ENCODE measurements around the gene NUSAP1.
"Not testable (repeated sequence)": the region's sequence is repeated elsewhere in the genome, so short reads cannot be mapped to it uniquely, and the experiment has no call there.

NUSAP1 gene

DNA sequence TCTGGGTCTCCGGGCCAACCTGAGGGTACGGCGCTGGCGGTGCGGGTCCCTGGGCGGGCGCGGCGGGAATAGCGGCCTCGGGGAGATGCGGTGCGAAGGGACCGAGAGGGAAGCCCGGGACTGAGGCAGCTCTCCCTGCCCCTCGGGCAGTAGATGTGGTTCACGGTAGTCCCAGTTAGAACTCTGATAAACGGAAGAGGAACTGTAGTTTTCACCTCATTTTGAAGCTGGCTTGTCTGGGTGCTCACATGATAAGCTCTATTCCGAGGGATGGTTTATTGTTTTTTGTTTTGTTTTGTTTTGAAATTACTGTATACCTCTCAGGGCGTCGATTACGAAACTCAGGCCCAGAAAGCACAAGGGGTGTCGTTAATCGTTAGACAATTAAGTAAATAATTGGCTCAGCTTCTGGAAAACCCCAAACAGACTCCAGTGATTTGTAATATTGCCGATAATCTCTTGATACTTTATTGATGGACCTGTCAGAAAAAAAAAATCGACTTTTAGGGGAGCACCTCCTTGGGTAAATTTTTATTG lies 413 bp downstream of the NUSAP1 start:
- peak; percentile 52 for DNase-seq (ENCODE audit: low spot score)

DNA sequence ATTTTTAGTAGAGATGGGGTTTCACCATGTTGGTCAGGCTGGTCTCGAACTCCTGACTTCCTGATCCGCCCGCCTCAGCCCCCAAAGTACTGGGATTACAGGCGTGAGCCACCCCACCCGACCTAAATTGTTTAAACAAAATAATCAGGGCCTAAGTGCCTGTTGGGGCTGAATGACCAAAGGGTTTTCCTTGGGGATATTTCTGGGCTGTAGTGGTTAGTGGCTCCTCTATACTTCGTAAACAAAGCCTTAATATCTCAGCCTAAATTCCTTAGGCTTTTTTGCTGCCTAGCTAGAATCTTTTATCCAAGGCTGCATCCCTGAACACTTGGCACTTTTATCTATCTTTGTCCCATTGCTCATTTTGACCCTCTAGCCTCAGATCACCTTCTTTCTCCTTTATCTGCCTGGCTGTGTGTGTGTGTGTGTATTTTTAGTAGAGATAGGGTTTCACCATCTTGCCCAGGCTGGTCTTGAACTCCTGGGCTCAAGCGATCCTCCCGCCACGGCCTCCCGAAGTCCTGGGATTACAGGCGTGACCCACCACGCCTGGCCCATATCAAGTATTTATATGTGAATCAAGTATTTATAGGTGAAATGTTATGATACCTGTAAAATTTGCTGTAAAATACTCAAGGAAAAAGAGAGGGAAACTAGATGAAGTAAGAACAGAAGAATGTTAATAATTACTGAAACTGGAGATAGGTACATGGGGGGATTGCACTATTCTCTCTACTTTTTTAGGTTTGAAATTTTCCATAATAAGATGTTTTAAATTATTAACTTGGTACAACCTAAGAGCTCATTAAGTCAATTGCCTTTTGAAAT lies 1.8 kb downstream of the NUSAP1 start:
- DNase-seq (ENCODE audit: low spot score), result no peak

DNA sequence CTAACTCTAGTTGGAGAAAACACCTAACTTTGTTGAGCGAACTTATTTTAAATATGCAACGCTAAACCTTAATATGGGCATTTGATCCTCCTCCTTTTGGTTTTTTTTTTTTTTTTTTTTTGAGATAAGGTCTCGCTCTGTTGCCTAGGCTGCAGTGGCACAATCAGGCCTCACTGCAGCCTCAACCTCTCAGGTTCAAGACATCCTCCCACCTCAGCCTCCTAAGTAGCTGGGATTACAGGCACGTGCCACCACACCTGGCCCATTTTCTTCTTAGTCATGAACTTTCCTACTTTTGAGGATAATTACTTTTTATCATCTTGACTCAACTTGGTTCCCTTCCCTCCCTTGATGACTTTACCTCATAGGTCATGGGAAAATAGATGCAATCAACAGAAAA lies 3.9 kb downstream of the NUSAP1 start:
- no peak for DNase-seq (ENCODE audit: low spot score)

DNA sequence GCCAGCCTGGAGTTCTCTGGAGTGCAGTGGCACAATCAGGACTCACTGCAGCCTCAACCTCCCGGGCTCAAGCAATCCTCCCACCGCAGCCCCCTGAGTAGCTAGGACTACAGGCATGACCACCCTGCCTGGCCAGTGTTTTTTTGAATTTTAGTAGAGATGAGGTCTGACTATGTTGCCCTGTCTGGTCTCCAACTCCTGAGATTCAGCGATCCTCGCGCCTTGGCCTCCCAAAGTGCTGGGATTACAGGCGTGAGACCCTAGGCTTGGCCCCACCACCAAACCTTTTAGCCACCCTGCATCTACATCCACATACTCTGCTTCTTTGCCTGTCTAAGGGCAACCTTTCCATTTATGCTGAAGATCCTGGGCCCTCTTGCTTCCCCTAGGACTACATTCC lies 4.4 kb downstream of the NUSAP1 start:
- no peak for DNase-seq (ENCODE audit: low spot score)

DNA sequence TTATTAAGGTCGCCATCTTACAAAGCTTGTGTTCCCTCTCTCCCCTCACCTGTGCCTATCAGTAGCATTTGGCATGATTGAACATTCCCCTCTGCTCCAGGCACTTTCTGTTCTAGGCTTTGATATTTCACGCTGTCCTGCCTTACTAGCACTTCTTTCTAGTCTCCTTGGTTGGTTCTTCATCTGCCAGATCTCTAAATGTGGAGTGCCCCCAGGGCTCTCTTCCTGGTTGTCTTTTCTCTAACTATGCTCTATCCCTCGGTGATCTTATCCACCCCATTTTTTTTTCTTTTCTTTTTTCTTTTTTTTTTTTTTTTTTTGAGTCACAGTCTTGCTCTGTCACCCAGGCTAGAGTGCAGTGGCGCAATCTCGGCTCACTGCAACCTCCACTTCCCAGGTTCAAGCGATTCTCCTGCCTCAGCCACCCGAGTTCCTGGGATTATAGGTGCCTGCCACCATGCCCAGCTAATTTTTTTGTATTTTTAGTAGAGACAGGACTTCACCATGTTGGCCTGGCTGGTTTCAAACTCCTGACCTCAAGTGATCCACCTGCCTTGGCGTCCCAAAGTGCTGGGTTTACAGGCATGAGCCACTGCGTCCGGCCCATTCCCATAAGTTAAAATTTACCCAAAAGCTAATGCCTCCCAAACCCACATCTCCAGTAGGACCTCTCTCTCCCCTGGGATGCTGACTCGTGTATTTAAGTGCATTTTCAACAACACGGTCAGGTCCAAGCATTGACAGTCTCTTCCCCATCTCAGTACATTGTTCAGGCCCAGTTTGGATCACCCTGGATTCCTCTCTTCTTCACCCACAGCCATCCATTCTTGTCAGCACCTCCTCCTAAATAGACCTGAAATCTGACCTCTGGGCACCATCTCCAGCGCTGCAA lies 5.2 kb downstream of the NUSAP1 start:
- no peak for DNase-seq (ENCODE audit: low spot score)

DNA sequence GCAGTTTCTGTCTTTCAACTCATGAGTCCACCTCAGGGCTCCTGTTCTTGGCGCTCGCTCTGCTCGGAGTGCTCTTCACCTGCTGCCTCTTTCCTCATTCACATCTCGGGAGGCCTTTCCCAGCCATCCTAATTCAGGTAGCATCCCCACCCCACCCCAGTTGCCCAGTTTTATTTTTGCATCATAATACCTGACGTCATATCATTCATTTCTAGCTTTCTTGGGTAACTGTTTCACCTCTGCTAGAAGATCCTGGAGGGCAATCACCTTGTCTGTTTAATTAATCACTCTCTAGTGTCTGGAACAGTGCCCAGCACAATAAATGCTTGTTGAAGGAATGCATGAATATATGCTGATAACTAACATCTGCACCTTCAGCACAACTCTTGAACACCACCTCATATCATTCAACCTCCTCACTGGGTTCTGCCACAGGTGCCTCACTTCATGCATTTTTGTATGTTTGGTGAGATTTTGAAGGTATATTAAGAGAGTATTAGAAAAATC lies 7.6 kb downstream of the NUSAP1 start:
- no peak for DNase-seq (ENCODE audit: low spot score)

DNA sequence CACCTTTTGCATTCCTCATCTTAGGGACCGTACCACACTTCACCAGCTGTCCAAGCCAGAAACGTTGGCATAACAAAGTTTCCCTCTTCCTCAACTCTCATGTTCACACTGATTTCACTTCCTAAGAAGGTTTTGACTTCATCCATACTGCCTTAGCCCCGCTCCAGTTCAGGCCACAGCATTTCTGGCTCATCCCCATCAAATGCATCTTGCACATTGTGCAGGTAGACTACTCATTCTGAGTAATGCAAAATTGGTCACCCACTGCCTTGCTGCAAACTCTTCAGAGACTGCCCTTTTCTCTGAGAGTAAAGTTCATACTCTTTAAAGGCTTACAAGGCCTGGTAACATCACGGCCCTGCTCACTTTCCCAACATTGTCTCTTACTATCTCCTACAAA lies 8.8 kb downstream of the NUSAP1 start:
- no peak for DNase-seq (ENCODE audit: low spot score)

DNA sequence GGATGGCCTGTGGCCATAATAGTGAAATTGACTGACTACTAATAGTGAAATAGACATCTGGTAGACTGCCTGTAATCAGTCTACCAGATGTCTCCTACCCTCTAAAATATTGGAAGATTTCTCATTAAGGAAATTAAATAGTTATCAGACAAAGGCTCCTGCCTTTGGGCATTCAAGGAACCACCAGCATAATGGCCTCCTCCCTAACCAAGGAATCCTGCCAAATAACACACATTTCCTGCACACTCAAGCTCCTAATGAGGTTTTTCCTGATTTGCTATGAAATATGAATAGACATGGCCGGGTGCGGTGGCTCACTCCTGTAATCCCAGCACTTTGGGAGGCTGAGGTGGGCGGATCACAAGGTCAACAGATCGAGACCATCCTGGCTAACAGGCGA lies 14.6 kb downstream of the NUSAP1 start:
- no peak for DNase-seq (ENCODE audit: low spot score)

DNA sequence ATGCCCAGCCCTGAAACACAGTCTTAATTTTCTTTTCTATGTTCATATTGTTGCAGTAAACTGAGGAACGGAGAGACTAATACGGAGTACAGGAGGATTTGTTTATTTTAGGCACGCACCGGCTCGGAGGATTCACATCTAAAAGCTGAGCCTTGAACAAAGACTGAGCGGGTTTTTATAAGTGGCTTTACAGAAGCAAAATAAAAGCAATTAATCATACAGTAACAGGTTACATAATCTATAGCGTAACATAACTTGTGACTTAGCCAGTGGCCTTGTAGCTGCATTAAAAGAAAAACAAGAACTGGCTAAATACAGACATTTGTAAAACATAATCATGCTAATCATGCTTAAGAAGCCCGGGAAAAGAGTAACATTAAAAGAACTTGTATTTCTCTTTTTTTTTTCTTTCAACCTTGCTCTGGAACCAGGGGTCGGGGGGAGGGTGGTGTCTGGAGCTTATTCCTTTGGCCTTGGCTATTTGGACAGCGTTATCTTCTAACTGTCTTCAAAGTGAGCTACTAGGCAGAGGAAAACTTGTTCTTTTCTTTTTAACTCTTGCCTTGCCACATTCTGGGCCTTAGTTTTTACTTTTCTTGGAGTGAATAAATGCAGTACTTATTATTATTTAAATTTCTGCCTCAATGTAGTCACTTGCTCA lies 17.5 kb downstream of the NUSAP1 start:
- no peak for DNase-seq (ENCODE audit: low spot score)

DNA sequence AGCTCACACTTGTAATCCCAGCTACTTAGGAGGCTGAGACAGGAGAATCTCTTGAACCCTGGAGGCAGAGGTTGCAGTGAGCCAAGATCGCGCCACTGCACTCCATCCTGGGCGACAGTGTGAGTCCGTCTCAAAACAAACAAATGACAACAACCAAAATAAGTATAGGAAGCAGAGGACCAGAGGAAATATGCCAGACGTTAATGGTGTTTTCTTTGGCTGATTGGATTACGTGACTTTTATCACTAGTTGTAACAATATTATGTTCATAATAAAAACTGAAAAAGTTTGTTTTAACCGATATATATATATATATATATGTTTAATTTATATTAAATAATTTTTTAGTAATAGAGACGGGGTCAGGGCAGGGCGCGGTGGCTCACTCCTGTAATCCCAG lies 21.7 kb downstream of the NUSAP1 start:
- DNase-seq (ENCODE audit: low spot score), result no peak

DNA sequence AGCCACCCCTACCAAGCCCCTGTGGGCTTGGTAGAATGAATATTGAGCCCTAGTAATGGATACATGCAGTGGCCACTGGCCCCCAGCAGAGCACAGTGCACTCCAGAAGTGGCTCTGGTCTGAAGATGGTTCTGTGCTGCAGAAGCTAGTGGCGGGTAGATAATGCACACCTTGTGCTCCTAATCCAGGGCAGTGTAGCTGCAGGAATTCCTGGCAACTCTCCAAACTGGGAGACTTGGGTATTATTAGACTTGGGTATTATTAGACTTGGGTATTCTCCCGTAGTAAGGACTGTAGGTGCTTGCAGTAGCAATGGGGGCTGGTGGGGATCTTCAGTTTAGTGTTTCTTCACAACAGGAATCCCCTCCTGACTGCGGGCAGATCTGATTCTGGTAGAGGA lies 34.7 kb downstream of the NUSAP1 start:
- no peak for DNase-seq (ENCODE audit: low spot score)

DNA sequence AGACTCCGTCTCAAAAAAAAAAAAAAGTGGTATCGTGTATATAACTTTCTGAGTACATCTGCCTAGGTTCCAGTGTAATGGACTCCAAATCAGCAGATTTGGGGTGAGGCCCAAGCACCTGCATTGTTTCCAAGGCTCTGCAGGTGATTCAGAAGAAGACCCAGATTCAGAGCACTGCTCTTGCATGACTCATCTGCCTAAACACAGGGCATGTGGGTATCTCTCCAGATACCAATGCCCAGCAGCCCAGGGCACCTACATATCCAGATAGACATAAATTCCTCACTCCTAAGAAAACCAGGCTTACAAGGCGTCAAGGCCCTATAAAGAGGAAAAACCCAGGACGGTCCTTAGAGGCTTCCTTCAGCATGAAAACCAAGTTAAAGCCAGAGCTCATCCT lies 45.3 kb downstream of the NUSAP1 start:
- DNase-seq (ENCODE audit: low spot score), result no peak

DNA sequence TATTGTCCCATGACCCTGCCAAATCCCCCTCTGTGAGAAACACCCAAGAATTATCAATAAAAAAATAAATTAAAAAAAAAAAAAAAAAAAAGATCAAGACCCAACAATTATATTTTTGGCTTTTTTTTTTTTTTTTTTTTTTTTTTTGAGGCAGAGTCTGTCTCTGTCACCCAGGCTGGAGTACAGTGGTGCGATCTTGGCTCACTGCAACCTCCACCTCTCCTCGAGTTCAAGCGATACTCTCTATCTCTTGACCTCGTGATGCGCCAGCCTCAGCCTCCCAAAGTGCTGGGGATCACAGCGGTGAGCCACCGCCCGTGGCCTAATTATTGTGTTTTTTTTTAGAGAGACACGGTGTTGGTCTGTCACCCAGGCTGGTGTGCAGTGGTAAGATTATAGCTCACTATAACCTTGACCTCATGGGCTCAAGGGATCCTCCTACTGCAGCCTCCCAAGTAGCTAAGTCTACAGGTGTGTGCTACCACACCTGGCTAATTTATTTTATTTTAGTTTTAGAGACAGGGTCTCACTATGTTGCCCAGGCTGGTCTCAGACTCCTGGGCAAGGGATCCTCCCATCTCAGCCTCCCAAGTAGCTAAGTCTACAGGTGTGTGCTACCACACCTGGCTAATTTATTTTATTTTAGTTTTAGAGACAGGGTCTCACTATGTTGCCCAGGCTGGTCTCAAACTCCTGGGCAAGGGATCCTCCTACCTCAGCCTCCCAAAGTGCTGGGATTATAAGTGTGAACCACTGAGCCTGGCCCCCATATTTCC lies 51.5 kb downstream of the NUSAP1 start:
- not testable (repeated sequence) for DNase-seq (ENCODE audit: low spot score)

DNA sequence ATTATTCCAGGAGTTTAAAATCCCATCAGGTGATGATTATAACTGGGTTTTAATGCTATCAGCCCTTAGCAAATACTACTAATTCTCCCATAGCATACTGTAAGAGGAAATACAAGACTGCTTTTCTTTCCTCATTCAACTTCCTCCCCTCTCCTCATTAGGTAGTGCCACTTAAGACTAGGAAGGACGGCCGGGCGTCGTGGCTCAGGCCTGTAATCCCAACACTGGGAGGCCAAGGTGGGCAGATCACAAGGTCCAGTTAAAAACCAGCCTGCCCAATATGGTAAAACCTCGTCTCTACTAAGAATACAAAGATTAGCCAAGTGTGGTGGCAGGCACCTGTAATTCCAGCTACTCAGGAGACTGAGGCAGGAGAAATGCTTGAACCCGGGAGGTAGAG lies 55.0 kb downstream of the NUSAP1 start:
- DNase-seq (ENCODE audit: low spot score), result no peak

DNA sequence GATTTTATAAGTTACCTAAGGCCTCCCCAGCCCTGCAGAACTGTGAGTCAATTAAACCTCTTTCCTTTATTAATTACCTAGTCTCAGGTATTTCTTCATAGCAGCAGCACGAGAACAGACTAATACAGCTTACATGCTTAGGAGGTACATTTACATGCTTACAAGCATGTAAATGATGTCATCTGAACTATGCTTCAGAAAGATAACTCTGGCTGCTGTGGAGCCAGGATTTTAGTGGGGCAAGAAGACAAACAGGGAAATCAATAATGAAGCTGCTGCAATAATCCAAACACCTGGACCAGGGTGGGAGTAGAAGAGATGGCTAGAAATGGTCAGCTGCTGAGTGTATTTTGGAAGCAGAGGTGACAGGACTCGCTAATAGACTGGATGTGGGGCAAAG lies 60.0 kb downstream of the NUSAP1 start:
- no peak for DNase-seq (ENCODE audit: low spot score)

DNA sequence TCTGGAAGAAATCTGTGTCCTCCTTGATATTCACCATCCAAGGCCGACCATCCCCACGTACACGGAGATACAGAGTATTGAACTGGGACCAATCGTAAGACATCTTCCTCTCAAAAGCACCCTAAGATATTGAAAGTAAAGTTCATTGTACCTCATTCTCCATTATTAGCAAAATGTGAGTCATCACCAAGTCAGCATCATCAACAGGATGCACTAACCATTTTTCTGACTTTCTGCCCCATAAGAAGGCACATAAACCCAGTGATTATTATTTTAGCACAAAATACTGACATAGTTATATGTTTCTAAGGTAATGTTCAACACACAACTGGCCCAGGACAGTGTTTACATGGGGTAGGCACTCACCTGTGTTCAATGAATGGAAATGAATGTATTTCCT lies 62.2 kb downstream of the NUSAP1 start:
- DNase-seq (ENCODE audit: low spot score), result no peak

DNA sequence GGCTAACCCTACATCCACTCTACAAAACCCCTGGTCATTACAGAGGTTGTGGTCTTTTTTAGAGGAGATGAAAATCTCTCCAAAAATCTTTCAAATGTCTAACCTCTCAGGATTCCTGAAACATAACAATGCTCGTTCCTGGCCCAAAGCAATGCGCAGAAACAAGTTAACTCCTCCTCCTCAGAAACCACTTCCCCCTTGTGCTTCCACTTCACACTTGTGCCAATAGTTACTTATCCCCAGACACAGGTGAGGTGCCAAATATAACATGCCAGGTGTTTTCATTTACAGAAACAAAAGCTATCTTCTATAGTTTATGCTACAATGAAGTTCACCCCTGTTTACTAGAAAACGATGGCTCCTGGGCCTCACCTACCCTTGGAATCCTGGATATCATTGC lies 63.4 kb downstream of the NUSAP1 start:
- DNase-seq (ENCODE audit: low spot score), result no peak

DNA sequence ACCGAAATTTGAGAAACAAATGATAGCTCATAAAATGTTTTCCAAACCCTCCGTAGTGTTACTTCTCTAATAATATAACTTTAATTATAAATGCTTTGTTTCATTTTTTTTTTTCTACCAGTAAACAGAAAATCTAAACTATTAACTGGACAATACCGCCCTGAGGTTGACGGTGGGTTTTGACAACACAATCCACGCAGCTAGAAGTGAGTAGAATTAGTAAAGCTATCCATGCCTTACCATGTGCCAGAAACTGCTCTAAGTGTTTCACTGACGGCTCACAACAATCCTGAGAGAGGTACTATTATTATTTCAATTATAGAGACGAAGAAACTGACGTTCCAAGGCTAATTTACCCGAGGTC lies 69.2 kb downstream of the NUSAP1 start:
- DNase-seq (ENCODE audit: low spot score), result no peak

DNA sequence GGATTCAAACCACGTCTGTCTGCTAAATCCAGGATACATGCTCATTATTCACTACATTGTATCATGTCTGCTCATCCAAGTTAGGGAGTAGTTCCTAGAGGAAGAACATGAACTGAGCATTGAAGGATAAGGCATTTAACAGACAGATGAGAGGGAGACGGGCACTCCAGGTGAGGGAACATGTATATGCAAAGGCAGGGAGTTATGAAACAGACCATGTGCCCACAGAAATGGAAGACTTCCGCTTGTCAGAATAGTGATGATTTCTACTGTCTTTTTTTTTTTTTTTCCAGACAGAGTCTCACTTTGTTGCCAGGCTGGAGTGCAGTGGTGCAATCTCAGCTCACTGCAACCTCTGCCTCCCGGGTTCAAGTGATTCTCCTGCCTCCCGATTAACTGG lies 74.7 kb downstream of the NUSAP1 start:
- no peak for DNase-seq (ENCODE audit: low spot score)

DNA sequence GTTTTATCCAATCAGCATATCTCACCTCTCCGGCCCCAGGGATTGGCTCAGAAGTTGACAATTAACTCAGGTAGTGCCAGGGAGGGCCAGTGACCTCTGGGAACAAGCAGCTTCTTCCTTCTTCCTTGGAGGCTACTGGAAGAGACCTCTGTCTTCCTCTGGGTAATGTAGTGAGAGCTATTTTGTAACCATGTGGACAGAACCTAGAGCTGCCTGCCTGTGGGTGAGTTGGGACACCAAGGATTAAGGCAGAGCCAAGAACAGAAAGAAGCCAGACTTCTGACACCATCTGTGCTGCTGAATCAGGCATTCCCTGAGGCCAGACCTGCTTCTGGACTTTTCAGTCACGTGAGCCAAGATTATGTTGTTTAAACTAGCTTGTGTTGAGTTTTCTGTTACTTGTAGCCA lies 75.6 kb downstream of the NUSAP1 start:
- DNase-seq (ENCODE audit: low spot score), result no peak

DNA sequence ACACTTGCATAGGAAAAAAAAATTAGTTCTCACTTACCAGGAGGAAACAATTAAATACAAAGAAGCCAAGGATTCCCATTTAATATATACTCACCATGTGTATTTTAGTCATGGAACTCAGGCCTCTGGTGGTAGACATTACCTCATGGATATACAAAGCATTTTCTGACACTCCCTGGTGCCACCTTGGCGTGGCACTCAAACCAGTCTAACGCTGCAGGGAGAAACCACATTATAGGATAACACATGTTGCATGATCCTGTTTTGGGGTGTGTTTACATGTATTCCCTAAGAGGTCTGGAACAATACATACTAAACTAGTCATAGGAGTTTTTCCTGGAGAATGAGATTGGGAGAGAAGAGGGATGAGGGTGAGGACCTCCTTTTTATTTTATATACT lies 78.3 kb downstream of the NUSAP1 start:
- DNase-seq (ENCODE audit: low spot score), result no peak

DNA sequence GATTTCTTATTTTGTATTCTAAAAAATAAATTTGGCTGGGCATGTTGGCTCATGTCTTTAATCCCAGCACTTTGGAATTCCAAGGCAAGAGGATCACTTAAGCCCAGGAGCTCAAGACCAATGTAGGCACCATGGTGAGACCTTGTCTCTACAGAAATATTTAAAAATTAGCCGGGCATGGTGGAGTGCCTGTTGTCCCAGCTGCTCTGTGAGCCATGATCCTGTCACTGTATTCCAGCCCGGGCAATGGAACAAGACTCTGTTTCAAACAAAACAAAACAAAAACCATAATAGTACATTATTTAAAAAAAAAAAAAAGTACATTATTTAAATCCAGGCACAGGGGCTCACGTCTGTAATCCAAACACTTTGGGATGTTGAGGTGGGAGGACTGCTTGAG lies 78.8 kb downstream of the NUSAP1 start:
- DNase-seq (ENCODE audit: low spot score), result no peak
